Aorta (tissue), 5 donors: ENCODE results near the gene NIPAL3. TPM values are rescaled to one million over a fixed set of nuclear protein-coding genes. Genes with fewer than 3 reads are reported as not detected.
A peak's percentile ranks its signal among the peaks of the same experiment; 100 is the strongest.
"Not testable (repeated sequence)": the region's sequence is repeated elsewhere in the genome, so short reads cannot be mapped to it uniquely, and the experiment has no call there.

Source experiments
- ATAC-seq: fragments of 200-7000 bp; cut with Tn5 transposase; one replicate; pipeline ENCODE4 v1.9.1; 2022; ENCODE audit warnings: moderate library complexity; ENCODE audit not compliant: low FRiP score
- DNase-seq, 2 donors: peaks; one replicate each; pipeline ENCODE4 v3.0.0-alpha.2; 2020
- H3K27ac ChIP-seq, 2 donors: one replicate each; pipeline ENCODE4 v1.5.1; 2013; ENCODE audit warnings: low read length in 2 of 2, mild to moderate bottlenecking in 2 of 2, moderate library complexity in 2 of 2, control low read depth in 1 of 2, inconsistent platforms in 1 of 2, low read depth in 1 of 2
- H3K27me3 ChIP-seq, 2 donors: one replicate each; pipeline ENCODE4 v1.6.1; 2013; ENCODE audit warnings: control low read depth in 1 of 2, low read length in 1 of 2, mild to moderate bottlenecking in 1 of 2, moderate library complexity in 1 of 2; ENCODE audit not compliant: insufficient read depth in 2 of 2, control insufficient read depth in 1 of 2
- H3K36me3 ChIP-seq, 2 donors: one replicate each; pipeline ENCODE4 v1.6.1; 2013; ENCODE audit warnings: control low read depth in 1 of 2, low read length in 1 of 2, mild to moderate bottlenecking in 1 of 2; ENCODE audit not compliant: insufficient read depth in 2 of 2, control insufficient read depth in 1 of 2
- H3K4me1 ChIP-seq, 2 donors: one replicate each; pipeline ENCODE4 v1.6.1; 2013; ENCODE audit warnings: low read length in 2 of 2, control low read depth in 1 of 2, mild to moderate bottlenecking in 1 of 2, moderate library complexity in 1 of 2; ENCODE audit not compliant: insufficient read depth in 2 of 2, control insufficient read depth in 1 of 2
- H3K4me3 ChIP-seq, 2 donors: one replicate each; pipeline ENCODE4 v1.5.1; 2013; ENCODE audit warnings: low read length in 2 of 2, control low read depth in 1 of 2, mild to moderate bottlenecking in 1 of 2
- H3K9me3 ChIP-seq: one replicate; pipeline ENCODE4 v1.6.1; 2013; ENCODE audit warnings: mild to moderate bottlenecking, low read length; ENCODE audit not compliant: control insufficient read depth
- WGBS, 2 donors: extraction: QIAGEN DNeasy Blood & Tissue Kit; methylation state at CpG; one replicate each; pipeline ENCODE4 v1.1.7; 2013; 5-methylcytosine and 5-hydroxymethylcytosine counted together
- intact Hi-C, 2 donors: fragments of 100-400 bp; cut with DNase I; formaldehyde crosslinking; loops; one replicate each; pipeline versions ENCODE4 v1.14.2 to v1.15.0; 2022
- polyA plus RNA-seq, 2 donors: library from polyadenylated mRNA; stranded (reverse); fragments of 200-250 nt; gene quantifications; one replicate each; pipeline ENCODE4 v1.2.3, GENCODE V29; 2013
- total RNA-seq, 2 donors: library from RNA; stranded (reverse); fragmentation: NEBNext Ultra II Directional; extraction: Animal tissue kit (Norgen Biotek cat#: 25700); gene quantifications; one replicate each; pipeline ENCODE4 v1.2.1, GENCODE V29; 2021
- donor health status: healthy with polysubstance abuse.
- donor health status: Bipolar disorder and iron deficiency.
- donor health status: DM: no; HTN: no; CAD: no.
- donor health status: DM: no; HTN: no; CAD: no.
- donor health status: DM: yes; HTN: yes; CAD: no.

The NIPAL3 gene
- total and polyA plus RNA-seq, 4 donors, result 6.3 to 13.0 (median 8.2) TPM

DNA sequence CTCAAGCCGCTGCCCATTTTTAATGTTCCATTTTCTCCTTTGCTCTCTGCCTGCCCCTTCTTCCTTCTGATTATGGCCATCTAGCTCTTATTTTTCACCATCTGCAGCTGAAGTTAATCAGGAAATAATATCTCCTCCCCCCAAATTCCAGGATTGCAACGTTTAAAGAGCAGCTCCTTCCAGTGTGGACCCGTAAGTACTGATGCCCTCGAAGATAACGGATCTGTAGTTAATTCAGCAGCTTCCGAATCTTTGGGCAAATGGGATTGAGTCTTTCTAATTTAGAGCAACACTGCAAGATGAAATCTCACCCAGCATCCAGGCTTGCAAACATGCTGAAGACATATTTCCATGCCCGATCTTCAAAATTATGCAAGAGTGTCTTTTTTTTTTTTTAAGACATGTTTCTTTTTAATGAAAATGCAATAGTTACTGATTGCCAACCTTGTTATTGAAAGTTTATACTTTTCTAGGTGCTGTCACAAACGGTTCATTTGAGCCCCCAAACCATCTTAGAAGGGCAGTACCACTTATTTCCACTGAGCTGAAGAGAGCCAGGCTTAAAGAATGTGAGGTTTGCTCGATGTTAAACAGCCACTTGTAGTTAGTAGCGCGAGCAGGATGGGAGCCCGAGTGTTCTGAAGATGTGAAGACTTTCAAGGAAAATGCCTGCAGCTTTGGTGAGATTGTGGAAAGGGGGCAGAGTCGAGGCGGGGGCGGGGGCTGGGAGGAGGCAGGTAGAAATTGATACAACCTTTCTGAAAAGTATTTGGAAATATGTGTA is 76.2 kb downstream of the NIPAL3 start:
- Histone ChIP-seq H3K27me3 (no peaks in the 10 kb centered on the region), H3K4me3 (no peak overlapping the region), H3K9me3 (peaks cover 4% of the 10 kb centered on the region), H3K4me1 (no peaks in the 10 kb centered on the region), H3K27ac (no peak overlapping the region), H3K36me3 (no peaks in the 10 kb centered on the region)
- DNase-seq (no peak), ATAC-seq (no peak)
- intact Hi-C loops, result no loop called here
- 41 to 50% methylated on average over 15 of the region's 15 CpGs for WGBS, 2 donors

DNA sequence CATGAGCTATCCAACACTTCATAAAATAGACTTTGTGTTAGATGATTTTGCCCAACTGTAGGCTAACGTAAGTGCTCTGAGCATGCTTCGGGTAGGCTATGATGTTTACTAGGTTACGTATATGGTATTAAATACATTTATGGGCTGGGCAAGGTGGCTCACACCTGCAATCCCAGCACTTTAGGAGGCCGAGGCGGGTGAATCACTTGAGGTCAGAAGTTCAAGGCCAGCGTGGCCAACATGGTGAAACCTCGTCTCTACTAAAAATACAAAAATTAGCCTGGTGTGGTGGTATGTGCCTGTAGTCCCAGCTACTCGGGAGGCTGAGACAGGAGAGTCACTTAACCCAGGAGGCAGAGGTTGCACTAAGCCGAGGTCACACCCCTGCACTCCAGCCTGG is 77.3 kb downstream of the NIPAL3 start:
- H3K4me1 ChIP-seq, H3K36me3 ChIP-seq, H3K27me3 ChIP-seq, intact Hi-C loops, H3K9me3 ChIP-seq, ATAC-seq, H3K4me3 ChIP-seq, H3K27ac ChIP-seq, DNase-seq: not testable (repeated sequence)
- WGBS, 2 donors, result 88 to 90% methylated on average over 9 of the region's 9 CpGs

DNA sequence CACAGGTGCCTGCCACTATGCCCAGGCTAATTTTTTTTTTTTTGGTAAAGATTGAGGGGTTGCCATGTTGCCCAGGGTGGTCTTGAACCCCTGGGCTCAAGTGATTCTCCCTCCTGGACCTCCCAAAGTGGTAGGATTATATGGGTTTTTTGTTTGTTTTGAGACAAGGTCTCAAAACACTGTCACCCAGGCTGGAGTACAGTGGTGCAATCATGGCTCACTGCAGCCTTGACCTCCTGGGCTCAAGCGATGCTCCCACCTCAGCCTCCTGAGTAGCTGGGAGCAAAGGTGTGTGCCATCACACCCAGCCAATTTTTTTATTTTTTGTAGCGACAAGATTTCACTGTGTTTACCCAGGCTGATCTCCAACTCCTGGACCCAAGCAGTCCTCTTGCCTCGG is 78.2 kb downstream of the NIPAL3 start:
- Histone ChIP-seq H3K27me3 (no peaks in the 10 kb centered on the region), H3K27ac (no peak overlapping the region), H3K9me3 (peaks cover 4% of the 10 kb centered on the region), H3K36me3 (no peaks in the 10 kb centered on the region), H3K4me3 (no peak overlapping the region), H3K4me1 (no peaks in the 10 kb centered on the region)
- 79 to 84% methylated on average over 3 of the region's 3 CpGs for WGBS, 2 donors
- ATAC-seq, result no peak
- intact Hi-C loops, result no loop called here
- DNase-seq, result no peak

DNA sequence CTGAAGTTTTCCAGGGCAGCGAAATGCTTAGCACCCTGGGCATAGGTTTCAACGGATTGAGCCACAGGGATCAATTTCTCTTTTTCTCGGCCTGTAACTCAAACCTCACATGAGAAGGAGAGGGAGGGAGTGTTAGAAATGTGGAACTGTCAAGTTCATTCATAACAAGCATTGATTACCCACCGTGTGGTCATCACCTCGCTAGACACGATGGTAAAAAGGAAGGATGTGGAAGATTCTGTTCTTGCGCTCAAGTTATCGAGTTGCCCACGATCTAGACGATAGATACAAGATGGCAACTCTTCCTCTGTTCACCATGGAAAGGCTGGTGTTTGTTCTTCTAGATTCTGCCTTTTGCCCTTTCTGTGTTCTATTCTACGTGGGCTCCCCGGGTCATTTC is 83.0 kb downstream of the NIPAL3 start:
- H3K27ac ChIP-seq, result no peak overlapping the region
- DNase-seq (no peak), ATAC-seq (no peak)
- no peaks in the 10 kb centered on the region for H3K4me1 ChIP-seq
- H3K9me3 ChIP-seq, result peaks cover 1% of the 10 kb centered on the region
- intact Hi-C loops, result no loop called here
- H3K36me3 ChIP-seq, result no peaks in the 10 kb centered on the region
- H3K27me3 ChIP-seq, result no peaks in the 10 kb centered on the region
- WGBS, 2 donors, result 91 to 92% methylated on average over 12 of the region's 12 CpGs
- no peak overlapping the region for H3K4me3 ChIP-seq

DNA sequence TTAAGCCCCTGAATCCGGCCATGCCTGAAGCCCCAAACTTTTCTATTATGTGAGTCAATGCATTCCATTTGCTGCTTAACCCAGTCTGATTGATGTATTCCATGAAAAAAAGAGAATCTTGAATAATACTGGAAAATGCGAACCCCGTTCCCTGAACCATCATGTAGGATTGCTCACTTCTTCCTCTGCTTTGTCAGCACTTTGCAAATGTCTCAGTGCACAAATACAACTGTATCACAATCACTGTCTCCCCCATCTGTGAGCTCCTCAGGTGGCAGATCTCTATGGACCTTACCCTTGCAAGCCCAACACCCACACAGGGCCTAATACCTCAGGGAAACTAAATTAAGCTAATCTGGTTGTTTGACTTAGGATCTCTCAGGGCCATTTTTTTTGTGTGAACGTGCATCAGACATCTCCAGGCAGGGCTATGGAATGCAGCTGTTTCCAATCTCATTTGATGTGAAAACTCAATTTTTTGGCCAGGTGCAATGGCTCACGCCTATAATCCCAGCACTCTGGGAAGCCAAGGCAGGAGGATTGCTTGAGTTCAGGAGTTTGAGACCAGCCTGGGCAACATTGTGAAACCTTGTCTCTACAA is 84.9 kb downstream of the NIPAL3 start:
- Histone ChIP-seq H3K27ac (no peak overlapping the region), H3K27me3 (no peaks in the 10 kb centered on the region), H3K4me1 (no peaks in the 10 kb centered on the region), H3K36me3 (no peaks in the 10 kb centered on the region), H3K9me3 (peaks cover 1% of the 10 kb centered on the region), H3K4me3 (no peak overlapping the region)
- DNase-seq (no peak), ATAC-seq (no peak)
- intact Hi-C loops, result no loop called here
- 57 to 65% methylated on average over 5 of the region's 5 CpGs for WGBS, 2 donors

DNA sequence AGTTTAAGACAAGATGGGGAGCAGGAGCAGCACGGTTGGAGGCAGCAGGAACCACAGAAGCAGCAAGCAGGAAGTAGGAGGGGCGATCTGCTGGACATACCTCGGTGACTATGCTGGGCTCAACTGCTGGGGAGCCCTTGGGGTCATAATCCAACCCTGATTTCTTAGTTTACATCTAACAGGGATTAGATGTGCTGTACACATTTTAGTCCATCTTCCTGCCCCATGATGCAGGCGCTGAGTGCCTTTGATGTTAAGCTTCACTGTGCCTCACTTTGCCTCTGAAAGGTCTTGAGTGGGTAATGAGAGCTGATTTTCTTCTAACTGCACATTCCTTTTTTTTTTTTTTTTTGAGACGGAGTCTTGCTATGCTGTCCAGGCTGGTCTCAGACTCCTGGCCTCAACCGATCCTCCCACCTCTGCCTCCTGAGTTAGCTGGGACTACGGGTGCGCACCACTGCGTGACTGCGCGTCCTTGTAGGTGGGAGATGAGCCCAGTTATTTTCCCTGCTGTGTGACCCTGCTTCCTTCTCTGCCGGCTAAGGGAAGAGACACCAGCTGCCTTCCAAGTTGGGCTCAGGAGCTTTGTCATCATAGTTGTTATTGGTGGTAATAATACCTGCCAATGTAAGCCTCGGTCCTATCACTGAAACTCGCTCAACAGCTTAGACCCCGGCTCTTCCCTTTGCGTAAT is 85.9 kb downstream of the NIPAL3 start:
- WGBS, 2 donors, result 60 to 62% methylated on average over 16 of the region's 16 CpGs
- ATAC-seq, result no peak
- H3K27ac ChIP-seq, result no peak overlapping the region
- no peaks in the 10 kb centered on the region for H3K9me3 ChIP-seq
- no peak overlapping the region for H3K4me3 ChIP-seq
- no peaks in the 10 kb centered on the region for H3K4me1 ChIP-seq
- H3K36me3 ChIP-seq, result no peaks in the 10 kb centered on the region
- H3K27me3 ChIP-seq, result no peaks in the 10 kb centered on the region
- DNase-seq, result peak in 1 of 2 donors; percentile 55
- intact Hi-C loops, result no loop called here

DNA sequence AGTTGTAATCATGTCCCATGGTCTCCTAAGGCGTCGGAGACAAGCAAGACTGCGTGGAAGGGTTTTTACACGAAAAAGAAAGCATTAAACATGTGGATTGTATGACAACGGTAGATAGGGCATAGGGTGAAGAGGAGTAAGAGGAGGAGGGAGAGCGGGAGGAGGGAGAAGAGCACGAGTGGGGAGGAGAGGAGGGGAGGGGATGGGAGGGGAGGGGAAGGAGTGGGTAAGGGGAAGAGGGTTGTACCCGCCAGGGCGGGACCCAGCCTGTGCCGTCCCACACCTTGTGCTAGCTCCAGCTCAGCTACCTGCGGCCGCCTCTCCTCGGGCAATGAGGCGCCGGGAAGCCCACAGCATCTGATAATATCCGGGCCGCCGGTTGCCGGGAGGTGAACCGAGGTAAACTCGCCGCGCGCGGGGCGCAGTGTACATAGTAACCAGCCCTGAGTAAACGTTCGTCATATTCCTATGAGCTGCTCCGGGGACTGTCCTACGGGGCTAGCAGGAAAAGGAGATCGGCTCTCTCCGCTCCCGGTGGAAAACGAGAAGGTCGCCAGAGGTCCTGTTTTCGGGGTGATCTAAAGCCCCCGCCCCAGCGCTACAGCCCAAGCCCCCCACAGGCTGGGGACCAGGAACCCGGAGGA is 86.6 kb downstream of the NIPAL3 start:
- no peaks in the 10 kb centered on the region for H3K27me3 ChIP-seq
- no peaks in the 10 kb centered on the region for H3K4me1 ChIP-seq
- no peaks in the 10 kb centered on the region for H3K36me3 ChIP-seq
- no peaks in the 10 kb centered on the region for H3K9me3 ChIP-seq
- intact Hi-C loops, result no loop called here
- no peak overlapping the region for H3K27ac ChIP-seq
- 3% methylated on average over 31 to 39 of the region's 39 CpGs for WGBS, 2 donors
- ATAC-seq (peak; percentile 83), DNase-seq (peak; percentile 74 to 85)
- peak overlapping the region; percentile 55 to 87 for H3K4me3 ChIP-seq

DNA sequence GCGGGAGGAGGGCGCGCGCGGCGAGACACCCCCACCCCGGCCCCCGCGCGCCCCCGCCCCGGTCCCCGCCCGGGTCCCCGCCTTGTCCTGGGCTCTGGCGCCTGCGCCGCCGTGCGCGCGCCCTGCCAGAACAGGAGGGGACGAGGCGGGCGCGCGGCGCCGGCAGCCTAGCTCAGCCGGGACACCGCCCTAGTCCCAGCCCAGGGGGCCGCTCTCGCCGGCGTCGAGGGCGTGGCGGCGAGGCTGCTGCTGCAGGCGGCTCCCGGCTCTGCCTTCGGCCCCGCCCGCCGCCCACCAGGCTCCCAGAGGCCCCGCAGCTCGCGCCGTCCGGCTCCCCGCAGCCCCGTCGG is 87.1 kb downstream of the NIPAL3 start, which contains the start of gene RCAN3:
RCAN3 (plus strand) TSS at position 128 of the 350 bp plus-strand sequence. CDS start 11,537 bp downstream, outside the sequence.
- intact Hi-C loops, result no loop called here
- H3K27ac ChIP-seq, result no peak within 1 kb of the TSS
- peak within 1 kb of the TSS; percentile 55 to 87 for H3K4me3 ChIP-seq
- peak; percentile 91 for ATAC-seq
- no peaks in the 10 kb centered on the region for H3K36me3 ChIP-seq
- WGBS, 2 donors, result 0 to 1% methylated on average over 29 to 53 of the region's 53 CpGs
- H3K9me3 ChIP-seq, result no peaks in the 10 kb centered on the region
- H3K4me1 ChIP-seq, result no peaks in the 10 kb centered on the region
- no peaks in the 10 kb centered on the region for H3K27me3 ChIP-seq
- peak; percentile 88 to 89 for DNase-seq
